ENCODE measurements around the gene MMP15. TPM values are rescaled to one million over a fixed set of nuclear protein-coding genes. Genes with fewer than 3 reads are reported as not detected.

The MMP15 gene
- total RNA-seq, 4 donors from 2014 or later = 48.0 to 161 (median 92.3) TPM

DNA sequence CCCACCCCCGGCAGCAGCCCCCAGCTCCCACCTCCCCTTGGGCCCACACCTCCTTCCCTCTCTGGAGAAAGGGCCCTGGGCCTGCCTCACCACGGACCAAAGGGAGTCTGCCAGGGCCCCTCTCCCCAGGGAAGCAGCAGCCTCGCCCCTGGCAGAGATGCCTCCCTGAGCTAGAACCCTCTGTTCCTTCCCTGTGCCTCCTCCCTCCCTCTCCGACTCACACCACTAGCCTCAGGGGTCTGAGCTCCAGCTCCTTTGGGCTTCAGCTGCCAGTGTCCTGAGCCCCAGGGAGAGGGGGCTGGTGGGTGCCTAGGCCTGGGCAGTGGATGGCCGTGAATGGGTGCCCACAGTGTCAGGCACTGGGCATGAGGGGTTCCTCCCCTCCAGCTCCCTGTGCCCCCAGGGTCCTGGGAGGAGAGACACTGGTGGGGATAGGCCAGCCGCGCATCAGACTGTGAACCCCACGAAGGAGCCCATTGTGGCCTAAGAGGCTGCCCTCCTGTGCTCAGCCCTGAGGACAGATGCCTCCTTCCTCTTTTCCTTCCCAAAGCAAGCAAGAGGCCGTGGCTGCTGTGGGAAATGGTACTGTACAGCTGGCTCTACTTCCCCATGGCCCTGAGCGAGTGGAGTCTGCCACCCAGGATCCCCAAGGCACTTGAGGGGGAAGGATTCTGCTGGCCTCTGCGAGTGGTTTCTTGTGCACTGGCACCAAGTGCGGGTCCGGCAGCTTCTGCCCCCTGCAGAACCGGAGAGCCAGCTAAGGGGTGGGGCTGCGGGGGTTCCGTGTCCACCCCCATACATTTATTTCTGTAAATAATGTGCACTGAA, 20.7 kb downstream of the MMP15 start:
- TF ChIP-seq, protein P1, sequence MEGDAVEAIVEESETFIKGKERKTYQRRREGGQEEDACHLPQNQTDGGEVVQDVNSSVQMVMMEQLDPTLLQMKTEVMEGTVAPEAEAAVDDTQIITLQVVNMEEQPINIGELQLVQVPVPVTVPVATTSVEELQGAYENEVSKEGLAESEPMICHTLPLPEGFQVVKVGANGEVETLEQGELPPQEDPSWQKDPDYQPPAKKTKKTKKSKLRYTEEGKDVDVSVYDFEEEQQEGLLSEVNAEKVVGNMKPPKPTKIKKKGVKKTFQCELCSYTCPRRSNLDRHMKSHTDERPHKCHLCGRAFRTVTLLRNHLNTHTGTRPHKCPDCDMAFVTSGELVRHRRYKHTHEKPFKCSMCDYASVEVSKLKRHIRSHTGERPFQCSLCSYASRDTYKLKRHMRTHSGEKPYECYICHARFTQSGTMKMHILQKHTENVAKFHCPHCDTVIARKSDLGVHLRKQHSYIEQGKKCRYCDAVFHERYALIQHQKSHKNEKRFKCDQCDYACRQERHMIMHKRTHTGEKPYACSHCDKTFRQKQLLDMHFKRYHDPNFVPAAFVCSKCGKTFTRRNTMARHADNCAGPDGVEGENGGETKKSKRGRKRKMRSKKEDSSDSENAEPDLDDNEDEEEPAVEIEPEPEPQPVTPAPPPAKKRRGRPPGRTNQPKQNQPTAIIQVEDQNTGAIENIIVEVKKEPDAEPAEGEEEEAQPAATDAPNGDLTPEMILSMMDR (IDR thresholded peaks at IDR 0.05) = no peak
- TF ChIP-seq EP300 (IDR thresholded peaks at IDR 0.05; ENCODE audit: low read depth) (no peak), POLR2A (IDR thresholded peaks at IDR 0.05) (no peak), POLR2AphosphoS5 (IDR thresholded peaks at IDR 0.05) (no peak)
- H3K27me3 ChIP-seq = no peaks in the 10 kb centered on the region
- WGBS, 2 donors (ENCODE audit: low coverage in 1 of 2) = 77% methylated on average over 15 of the region's 16 CpGs; no CpG with 5 or more reads in 1 of the 2 donors
- in situ Hi-C loops (cut with MboI; ENCODE audit: low pct_ligation_motif_present in 1 of 4, low pct_unique_long_range_greater_than_20kb in 1 of 4, low sequenced_read_pairs in 3 of 4) (no loop called here), intact Hi-C loops (cut with DNase I; ENCODE audit: low total_unique reads) (no loop called here)
- H3K27ac ChIP-seq = peak overlapping the region in 2 of 4 donors; percentile 16 to 33
- no peak overlapping the region for H3K4me3 ChIP-seq
- H3K4me1 ChIP-seq = peaks cover 0 to 12% (median 2%) of the 10 kb centered on the region in 4 donors
- H3K36me3 ChIP-seq = peaks cover 0 to 3% (median 0%) of the 10 kb centered on the region in 4 donors
- no peak for DNase-seq
- no peaks in the 10 kb centered on the region for H3K9me3 ChIP-seq

DNA sequence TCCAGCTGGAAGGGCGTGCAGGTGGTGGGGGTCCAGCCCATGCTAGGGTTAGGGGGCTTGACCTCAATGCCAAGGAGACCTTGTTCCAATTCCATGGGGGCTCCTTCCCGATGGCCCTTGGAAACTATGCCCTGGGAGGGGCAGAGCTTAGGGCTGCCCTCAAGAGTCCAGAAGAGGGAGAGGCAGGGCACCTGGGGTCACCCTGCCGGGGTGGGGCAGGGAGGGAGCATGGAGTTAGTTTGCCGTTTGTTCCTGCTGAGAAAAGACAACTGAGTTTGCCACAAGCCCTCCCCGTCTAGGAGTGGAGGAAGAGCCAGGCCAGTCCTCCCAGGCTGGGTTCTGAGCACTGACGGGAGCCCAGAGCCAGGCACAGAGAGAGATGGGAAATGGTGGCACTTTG, 21.4 kb downstream of the MMP15 start:
- peaks cover 0 to 12% (median 2%) of the 10 kb centered on the region in 4 donors for H3K4me1 ChIP-seq
- H3K27me3 ChIP-seq = no peaks in the 10 kb centered on the region
- H3K36me3 ChIP-seq = no peaks in the 10 kb centered on the region
- H3K9me3 ChIP-seq = no peaks in the 10 kb centered on the region
- H3K27ac ChIP-seq = peak overlapping the region in 1 of 4 donors; percentile 33
- H3K4me3 ChIP-seq = no peak overlapping the region
- TF ChIP-seq, protein P1 (IDR thresholded peaks at IDR 0.05) = no peak
- TF ChIP-seq EP300 (IDR thresholded peaks at IDR 0.05; ENCODE audit: low read depth) (no peak), POLR2A (IDR thresholded peaks at IDR 0.05) (no peak), POLR2AphosphoS5 (IDR thresholded peaks at IDR 0.05) (no peak)
- intact Hi-C loops (cut with DNase I; ENCODE audit: low total_unique reads) (no loop called here), in situ Hi-C loops (cut with MboI; ENCODE audit: low pct_ligation_motif_present in 1 of 4, low pct_unique_long_range_greater_than_20kb in 1 of 4, low sequenced_read_pairs in 3 of 4) (no loop called here)
- peak; percentile 45 for DNase-seq
- 33 to 48% methylated on average over 3 to 5 of the region's 6 CpGs for WGBS, 2 donors (ENCODE audit: low coverage in 1 of 2)

DNA sequence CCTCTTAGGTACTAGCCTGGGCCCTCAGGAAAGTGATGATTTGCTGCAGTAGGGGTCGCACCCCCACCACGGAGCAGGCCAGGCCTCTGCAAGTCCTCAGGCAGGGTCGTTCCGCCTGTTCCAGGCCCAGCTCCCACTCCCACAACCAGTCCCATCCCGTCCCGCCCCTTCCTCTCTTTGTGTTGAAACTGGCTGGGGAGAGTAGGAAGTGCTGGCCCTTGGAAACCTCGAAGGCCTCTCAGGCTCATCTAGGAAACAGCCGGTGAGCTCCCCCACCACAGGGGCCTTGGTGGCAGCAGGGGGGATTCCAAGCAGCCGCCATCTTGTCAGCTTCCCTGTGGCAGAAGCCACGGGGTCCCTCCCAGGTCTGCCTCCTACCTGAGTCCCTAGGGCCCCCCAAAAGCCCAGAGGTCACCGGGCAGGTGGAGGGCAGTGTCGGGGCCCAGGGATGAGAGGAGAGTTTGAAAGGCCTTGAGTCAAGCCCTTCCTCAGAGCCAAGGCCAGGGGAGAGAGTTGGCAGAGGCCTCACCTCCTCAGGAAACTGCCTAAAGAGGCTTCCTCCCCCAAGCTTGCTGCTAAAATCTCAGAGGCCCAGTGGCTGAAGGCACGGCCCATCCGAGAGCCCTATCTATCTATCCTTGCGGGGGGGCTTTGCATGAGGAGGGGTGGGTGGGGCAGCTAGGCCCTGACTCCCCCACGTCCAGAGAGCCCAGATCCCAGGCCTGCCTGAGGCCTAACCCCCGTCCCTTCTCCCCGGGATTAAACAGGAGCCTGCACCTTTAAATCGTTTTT, 22.2 kb downstream of the MMP15 start:
- Histone ChIP-seq H3K36me3 (no peaks in the 10 kb centered on the region), H3K4me3 (no peak overlapping the region), H3K27me3 (no peaks in the 10 kb centered on the region), H3K4me1 (peaks cover 0 to 12% (median 2%) of the 10 kb centered on the region in 4 donors), H3K27ac (no peak overlapping the region), H3K9me3 (no peaks in the 10 kb centered on the region)
- in situ Hi-C loops (cut with MboI; ENCODE audit: low pct_ligation_motif_present in 1 of 4, low pct_unique_long_range_greater_than_20kb in 1 of 4, low sequenced_read_pairs in 3 of 4) = no loop called here
- 56 to 74% methylated on average over 2 to 19 of the region's 19 CpGs for WGBS, 2 donors (ENCODE audit: low coverage in 1 of 2)
- TF ChIP-seq, protein P1 (IDR thresholded peaks at IDR 0.05) = no peak
- TF ChIP-seq POLR2AphosphoS5 (IDR thresholded peaks at IDR 0.05) (no peak), POLR2A (IDR thresholded peaks at IDR 0.05) (no peak), EP300 (IDR thresholded peaks at IDR 0.05; ENCODE audit: low read depth) (no peak)
- intact Hi-C loops (cut with DNase I; ENCODE audit: low total_unique reads) = no loop called here
- no peak for DNase-seq

Measured in transverse colon (tissue), 4 donors.